PFSK-1 (cell line): ENCODE results near the gene PXT1.

Source experiments
- FOXP2 ChIP-seq: optimal IDR thresholded peaks from 2 replicates; pipeline ENCODE3; 2011; ENCODE audit warnings: borderline replicate concordance, control low read depth, inconsistent platforms; ENCODE audit not compliant: insufficient read depth; ENCODE audit errors: extremely low read length, extremely low read depth
- POLR2AphosphoS5 ChIP-seq: IDR thresholded peaks from 2 replicates; pipeline ENCODE4 v1.6.1; 2012; ENCODE audit warnings: low read depth, mild to moderate bottlenecking, control low read depth, low read length, moderate library complexity
- SIN3A ChIP-seq: IDR thresholded peaks from 2 replicates; pipeline ENCODE4 v1.6.1; 2012; ENCODE audit warnings: mild to moderate bottlenecking, low read length, moderate library complexity, borderline replicate concordance; ENCODE audit not compliant: insufficient read depth
- TAF1 ChIP-seq: IDR thresholded peaks from 2 replicates; pipeline ENCODE4 v1.6.1; 2012; ENCODE audit warnings: low read length, control low read depth, borderline replicate concordance; ENCODE audit not compliant: insufficient read depth
- TF ChIP-seq, protein P1 (sequence below), 2 experiments: IDR thresholded peaks; 2 replicates each; pipeline versions ENCODE4 v1.6.1 to v1.8.0; 2011 to 2012; ENCODE audit warnings: low read depth in 2 of 2, low read length in 2 of 2, control low read depth in 1 of 2, inconsistent platforms in 1 of 2, mild to moderate bottlenecking in 1 of 2, moderate library complexity in 1 of 2; ENCODE audit not compliant: insufficient read depth in 1 of 2

PXT1 gene

DNA sequence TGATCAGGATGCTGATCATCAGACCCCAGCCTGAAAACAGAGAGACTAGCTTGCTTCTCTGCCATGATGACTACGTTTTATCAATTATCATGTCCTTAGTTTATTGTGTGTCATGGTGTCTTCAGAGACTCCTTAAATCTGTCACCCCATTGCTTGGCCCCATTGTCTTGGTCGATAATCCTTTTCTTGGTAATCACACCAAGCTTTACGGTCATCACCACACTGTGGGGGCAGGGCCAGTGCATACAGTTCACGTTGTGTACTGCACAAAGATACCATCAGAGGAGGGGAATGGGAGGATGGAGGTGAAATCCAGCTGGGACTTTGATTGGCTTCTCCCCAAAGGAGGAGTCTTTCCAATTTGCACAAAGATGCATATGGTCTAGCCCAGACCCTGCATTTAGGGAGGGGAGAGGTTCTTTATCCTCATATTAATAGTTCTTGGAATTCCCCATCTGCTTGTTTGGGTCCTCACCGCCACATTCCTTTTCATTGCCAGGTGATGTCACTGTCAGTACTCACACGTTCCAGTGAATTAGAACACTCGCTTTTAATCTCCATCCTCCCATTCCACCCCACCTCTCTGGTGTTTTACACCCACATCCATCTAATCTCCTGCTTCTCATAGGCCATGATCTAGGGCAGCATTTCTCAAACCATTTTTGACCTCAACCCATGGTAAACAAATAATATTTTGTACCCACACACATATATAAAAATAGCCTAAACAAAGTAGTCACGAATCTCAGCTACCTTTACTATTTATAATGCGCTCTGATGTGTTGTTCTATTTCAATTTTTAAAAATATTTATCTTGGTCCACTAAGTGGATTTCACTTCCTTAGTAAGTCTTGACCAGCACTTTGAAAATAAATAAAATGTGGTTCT, 60.9 kb downstream of the PXT1 start:
- TF ChIP-seq SIN3A, result no peak
- TF ChIP-seq TAF1, result no peak
- TF ChIP-seq POLR2AphosphoS5, result no peak
- no peak for TF ChIP-seq FOXP2
- TF ChIP-seq, protein P1, sequence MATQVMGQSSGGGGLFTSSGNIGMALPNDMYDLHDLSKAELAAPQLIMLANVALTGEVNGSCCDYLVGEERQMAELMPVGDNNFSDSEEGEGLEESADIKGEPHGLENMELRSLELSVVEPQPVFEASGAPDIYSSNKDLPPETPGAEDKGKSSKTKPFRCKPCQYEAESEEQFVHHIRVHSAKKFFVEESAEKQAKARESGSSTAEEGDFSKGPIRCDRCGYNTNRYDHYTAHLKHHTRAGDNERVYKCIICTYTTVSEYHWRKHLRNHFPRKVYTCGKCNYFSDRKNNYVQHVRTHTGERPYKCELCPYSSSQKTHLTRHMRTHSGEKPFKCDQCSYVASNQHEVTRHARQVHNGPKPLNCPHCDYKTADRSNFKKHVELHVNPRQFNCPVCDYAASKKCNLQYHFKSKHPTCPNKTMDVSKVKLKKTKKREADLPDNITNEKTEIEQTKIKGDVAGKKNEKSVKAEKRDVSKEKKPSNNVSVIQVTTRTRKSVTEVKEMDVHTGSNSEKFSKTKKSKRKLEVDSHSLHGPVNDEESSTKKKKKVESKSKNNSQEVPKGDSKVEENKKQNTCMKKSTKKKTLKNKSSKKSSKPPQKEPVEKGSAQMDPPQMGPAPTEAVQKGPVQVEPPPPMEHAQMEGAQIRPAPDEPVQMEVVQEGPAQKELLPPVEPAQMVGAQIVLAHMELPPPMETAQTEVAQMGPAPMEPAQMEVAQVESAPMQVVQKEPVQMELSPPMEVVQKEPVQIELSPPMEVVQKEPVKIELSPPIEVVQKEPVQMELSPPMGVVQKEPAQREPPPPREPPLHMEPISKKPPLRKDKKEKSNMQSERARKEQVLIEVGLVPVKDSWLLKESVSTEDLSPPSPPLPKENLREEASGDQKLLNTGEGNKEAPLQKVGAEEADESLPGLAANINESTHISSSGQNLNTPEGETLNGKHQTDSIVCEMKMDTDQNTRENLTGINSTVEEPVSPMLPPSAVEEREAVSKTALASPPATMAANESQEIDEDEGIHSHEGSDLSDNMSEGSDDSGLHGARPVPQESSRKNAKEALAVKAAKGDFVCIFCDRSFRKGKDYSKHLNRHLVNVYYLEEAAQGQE (IDR thresholded peaks at IDR 0.05; ENCODE audit: insufficient read depth in 1 of 2, low read depth in 2 of 2, low read length in 2 of 2), result no peak

DNA sequence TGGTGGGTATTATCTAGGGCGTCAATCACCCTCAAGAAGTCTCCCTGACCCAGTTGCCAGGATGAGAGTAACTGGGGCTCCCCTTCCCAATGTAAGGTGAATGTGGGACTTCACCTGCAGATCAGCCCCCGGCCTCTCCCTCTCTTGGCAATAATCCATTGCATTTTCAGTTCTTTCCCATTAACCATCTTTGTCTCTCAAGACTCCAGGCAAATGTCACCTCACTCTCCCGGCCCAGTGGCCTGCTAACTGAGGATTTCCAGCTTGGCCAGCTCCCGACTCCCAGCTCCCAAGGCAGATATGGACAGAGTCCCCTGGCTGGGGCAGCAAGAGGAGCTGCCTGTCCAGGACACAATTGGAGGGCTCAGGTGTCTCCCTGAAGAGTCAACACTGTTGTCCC, 62.5 kb downstream of the PXT1 start:
- TF ChIP-seq SIN3A, result no peak
- TF ChIP-seq, protein P1 (IDR thresholded peaks at IDR 0.05; ENCODE audit: insufficient read depth in 1 of 2, low read depth in 2 of 2, low read length in 2 of 2), result no peak

DNA sequence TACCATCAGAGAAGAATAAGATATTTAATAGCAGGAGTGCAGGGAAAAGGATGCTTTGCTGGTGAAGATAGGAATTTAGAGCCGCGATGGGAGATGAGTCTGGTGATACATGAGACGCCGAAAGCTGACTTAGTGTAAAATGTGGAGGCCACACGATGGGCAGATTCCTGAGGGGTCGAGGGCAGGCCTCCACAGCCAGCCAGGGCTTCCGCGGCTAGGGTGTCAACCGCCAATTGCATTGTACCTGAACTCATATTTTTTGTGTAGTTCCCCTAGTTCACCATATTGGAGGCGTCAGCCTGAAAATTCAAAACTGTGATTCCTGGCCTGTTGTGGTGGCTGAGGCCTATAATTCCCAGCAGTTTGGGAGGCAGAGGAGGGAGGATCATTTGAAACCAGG, 63.7 kb downstream of the PXT1 start:
- no peak for TF ChIP-seq FOXP2
- no peak for TF ChIP-seq SIN3A
- TF ChIP-seq, protein P1 (IDR thresholded peaks at IDR 0.05; ENCODE audit: insufficient read depth in 1 of 2, low read depth in 2 of 2, low read length in 2 of 2), result no peak
- no peak for TF ChIP-seq TAF1
- no peak for TF ChIP-seq POLR2AphosphoS5

DNA sequence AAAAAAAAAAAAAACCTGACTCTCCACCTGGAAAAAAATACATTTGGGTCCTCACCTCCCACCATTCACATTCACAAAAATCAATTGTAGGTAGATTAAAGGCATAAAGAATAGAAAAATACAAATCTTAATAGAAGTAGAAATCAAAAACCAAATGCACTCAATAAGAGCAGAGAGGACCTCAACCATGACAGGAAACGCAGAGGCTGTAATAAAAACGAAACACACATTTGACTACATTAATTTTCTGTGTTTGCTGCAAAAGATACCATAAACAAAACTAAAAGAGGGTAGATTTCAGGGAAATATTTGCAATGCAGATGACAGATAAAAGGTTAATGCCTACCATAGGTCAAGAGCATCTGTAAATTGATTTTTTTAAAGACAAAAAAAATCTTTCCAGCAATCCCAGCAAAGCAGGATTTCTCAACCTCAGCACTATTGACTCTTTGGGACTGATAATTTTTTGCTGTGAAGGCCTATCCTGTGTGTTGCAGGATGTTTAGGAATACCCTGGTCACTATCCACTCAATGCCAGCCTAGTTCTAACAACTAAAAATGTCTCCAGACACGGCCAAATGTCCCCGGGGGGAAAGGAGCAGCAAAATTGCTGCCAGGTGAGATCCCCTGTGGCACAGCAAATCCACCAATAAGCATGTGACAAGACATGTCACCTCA, 64.3 kb downstream of the PXT1 start:
- no peak for TF ChIP-seq SIN3A
- no peak for TF ChIP-seq FOXP2
- TF ChIP-seq, protein P1 (IDR thresholded peaks at IDR 0.05; ENCODE audit: insufficient read depth in 1 of 2, low read depth in 2 of 2, low read length in 2 of 2), result no peak
- TF ChIP-seq TAF1, result no peak
- TF ChIP-seq POLR2AphosphoS5, result no peak

DNA sequence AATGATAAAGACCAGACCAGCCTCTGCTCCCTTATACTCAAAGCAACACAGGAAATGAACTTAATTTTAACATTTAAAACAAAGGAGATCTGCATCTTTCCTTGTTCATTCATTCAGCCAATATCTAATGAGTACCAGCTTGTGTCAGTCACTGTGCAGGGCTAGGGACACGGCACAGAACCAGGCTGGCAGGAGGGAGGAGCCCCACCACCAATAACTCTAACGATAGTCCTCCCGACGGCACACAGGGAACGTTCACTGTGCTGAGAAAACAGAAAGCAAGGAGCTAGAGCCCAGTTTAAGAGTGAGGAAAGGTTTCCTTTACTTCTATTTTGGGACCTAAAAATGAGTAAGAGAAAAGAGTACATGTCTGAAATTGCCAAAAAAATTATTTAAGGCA, 65.1 kb downstream of the PXT1 start:
- TF ChIP-seq, protein P1 (IDR thresholded peaks at IDR 0.05; ENCODE audit: insufficient read depth in 1 of 2, low read depth in 2 of 2, low read length in 2 of 2), result no peak
- TF ChIP-seq POLR2AphosphoS5 (no peak), SIN3A (no peak), TAF1 (no peak), FOXP2 (no peak)
